Ectodermal cell (in vitro differentiated cells): Measurements from ENCODE around the gene WAS. TPM values are rescaled to one million over a fixed set of nuclear protein-coding genes. Genes with fewer than 3 reads are reported as not detected.
"Not testable (repeated sequence)": the region's sequence is repeated elsewhere in the genome, so short reads cannot be mapped to it uniquely, and the experiment has no call there.

Experiments used
- H3K27ac ChIP-seq: 2 replicates; pipeline ENCODE4 v1.7.0; 2013; ENCODE audit warnings: mild to moderate bottlenecking, low read depth, low read length; ENCODE audit not compliant: insufficient read depth, poor library complexity, severe bottlenecking
- H3K27me3 ChIP-seq: 2 replicates; pipeline ENCODE4 v1.7.0; 2013; ENCODE audit warnings: mild to moderate bottlenecking, low read length; ENCODE audit not compliant: insufficient read depth, control insufficient read depth, poor library complexity, severe bottlenecking
- H3K36me3 ChIP-seq: one replicate; pipeline ENCODE4 v1.7.0; 2013; ENCODE audit warnings: low read length; ENCODE audit not compliant: control insufficient read depth, insufficient read depth
- H3K4me1 ChIP-seq: one replicate; pipeline ENCODE4 v1.7.0; 2013; ENCODE audit warnings: low read length; ENCODE audit not compliant: control insufficient read depth, insufficient read depth
- H3K4me3 ChIP-seq: 2 replicates; pipeline ENCODE4 v1.7.0; 2013; ENCODE audit warnings: low read depth, low read length, control low read depth; ENCODE audit not compliant: insufficient read depth
- H3K9me3 ChIP-seq: 2 replicates; pipeline ENCODE4 v1.7.0; 2013; ENCODE audit warnings: mild to moderate bottlenecking, low read length, moderate library complexity; ENCODE audit not compliant: control insufficient read depth
- WGBS, 2 experiments: methylation state at CpG; one replicate each; pipeline ENCODE4 v1.1.7; 2013; ENCODE audit warnings: missing lambda C conversion rate in 2 of 2; 5-methylcytosine and 5-hydroxymethylcytosine counted together
- polyA plus RNA-seq, 4 experiments: library from polyadenylated mRNA; stranded (reverse); fragments of 50-300 nt; gene quantifications; one replicate each; pipeline ENCODE4 v1.2.3, GENCODE V29; 2013

Gene WAS
- 1.4 TPM for polyA plus RNA-seq (2013, experiment 1 of 4)
- 0.69 TPM for polyA plus RNA-seq (2013, experiment 2 of 4)
- 0.59 TPM for polyA plus RNA-seq (2013, experiment 3 of 4)
- polyA plus RNA-seq (2013, experiment 4 of 4) = 0.89 TPM

DNA sequence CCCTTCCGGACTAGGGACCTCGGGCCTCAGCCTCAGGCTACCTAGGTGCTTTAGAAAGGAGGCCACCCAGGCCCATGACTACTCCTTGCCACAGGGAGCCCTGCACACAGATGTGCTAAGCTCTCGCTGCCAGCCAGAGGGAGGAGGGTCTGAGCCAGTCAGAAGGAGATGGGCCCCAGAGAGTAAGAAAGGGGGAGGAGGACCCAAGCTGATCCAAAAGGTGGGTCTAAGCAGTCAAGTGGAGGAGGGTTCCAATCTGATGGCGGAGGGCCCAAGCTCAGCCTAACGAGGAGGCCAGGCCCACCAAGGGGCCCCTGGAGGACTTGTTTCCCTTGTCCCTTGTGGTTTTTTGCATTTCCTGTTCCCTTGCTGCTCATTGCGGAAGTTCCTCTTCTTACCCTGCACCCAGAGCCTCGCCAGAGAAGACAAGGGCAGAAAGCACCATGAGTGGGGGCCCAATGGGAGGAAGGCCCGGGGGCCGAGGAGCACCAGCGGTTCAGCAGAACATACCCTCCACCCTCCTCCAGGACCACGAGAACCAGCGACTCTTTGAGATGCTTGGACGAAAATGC lies at the start of gene WAS:
TSS of gene WAS (plus strand) at position 389 of the 572 bp plus-strand sequence. CDS start at position 444, 55 bp downstream.
- no peak within 1 kb of the TSS for H3K4me3 ChIP-seq
- H3K4me1 ChIP-seq = no peaks in the 10 kb centered on the region
- WGBS, 2 experiments = 88 to 91% methylated on average over 13 of the region's 13 CpGs

DNA sequence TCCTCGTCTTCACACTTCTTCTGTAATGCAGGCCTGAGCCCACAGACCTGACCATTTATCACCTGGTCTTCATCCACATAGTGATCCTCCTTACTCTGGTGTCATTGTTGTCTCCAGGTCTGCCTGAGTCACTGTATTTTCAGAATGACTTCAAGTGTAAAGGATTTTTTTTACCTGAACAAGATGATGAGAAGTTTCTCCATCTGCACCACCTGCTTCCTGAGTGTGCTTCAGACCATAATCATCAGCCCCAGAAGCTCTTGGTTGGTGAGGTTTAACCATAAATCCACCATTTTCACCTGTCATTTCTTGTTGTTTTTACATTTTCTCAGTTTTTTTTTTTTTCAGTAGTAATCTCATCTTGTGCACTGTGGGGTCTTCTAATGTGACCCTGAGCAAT lies 47.3 kb upstream of the WAS start:
- no peak overlapping the region for H3K27ac ChIP-seq
- H3K4me1 ChIP-seq = no peaks in the 10 kb centered on the region
- H3K9me3 ChIP-seq = no peaks in the 10 kb centered on the region
- no peaks in the 10 kb centered on the region for H3K27me3 ChIP-seq
- 90 to 100% methylated on average over 1 of the region's 1 CpG for WGBS, 2 experiments
- no peak overlapping the region for H3K4me3 ChIP-seq
- no peaks in the 10 kb centered on the region for H3K36me3 ChIP-seq

More for the DNA sequence above, at the start of gene WAS:
- Histone ChIP-seq H3K36me3 (no peaks in the 10 kb centered on the region), H3K27ac (no peak within 1 kb of the TSS), H3K27me3 (no peaks in the 10 kb centered on the region), H3K9me3 (no peaks in the 10 kb centered on the region)

DNA sequence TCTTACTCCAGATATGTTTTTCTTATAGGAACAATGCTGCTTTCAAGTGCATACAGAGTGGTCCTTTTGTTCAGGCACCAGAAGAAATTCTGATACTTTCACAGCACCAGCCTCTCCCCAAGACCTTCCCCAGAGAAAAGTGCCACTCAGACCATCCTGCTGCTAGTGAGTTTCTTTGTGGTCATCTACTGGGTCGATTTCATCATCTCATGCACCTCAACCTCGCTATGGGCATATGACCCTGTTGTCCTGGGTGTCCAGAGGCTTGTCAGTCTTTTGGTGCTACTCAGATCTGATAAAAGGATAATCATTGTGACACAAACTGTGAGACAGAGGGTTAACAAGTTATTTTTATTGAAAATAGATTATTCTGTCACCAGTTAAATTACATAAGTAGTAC lies 46.8 kb upstream of the WAS start:
- H3K4me1 ChIP-seq = no peaks in the 10 kb centered on the region
- 88 to 91% methylated on average over 2 of the region's 2 CpGs for WGBS, 2 experiments

DNA sequence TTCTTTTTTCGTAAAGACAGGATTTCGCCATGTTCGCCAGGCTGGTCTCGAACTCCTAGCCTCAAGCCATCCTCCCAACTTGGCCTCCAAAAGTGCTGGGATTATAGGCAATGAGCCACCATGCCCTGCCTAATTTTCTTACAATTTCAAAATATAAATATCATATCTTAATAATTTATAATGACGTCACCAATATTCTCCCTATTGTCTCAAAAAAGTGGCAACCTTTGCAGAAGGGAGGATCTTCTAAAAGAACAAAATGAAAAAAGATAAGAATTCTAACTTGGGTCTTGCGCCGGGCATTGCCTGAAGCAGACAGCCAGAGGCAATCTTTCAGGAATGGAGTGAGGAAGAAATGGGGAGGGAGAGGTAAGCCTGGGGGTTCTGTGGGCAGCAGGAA lies 37.9 kb upstream of the WAS start:
- Histone ChIP-seq H3K27me3 (no peaks in the 10 kb centered on the region), H3K27ac (no peak overlapping the region), H3K36me3 (no peaks in the 10 kb centered on the region), H3K4me3 (no peak overlapping the region), H3K4me1 (no peaks in the 10 kb centered on the region), H3K9me3 (no peaks in the 10 kb centered on the region)
- 94 to 95% methylated on average over 6 of the region's 7 CpGs for WGBS, 2 experiments

More for the DNA sequence above, 46.8 kb upstream of the WAS start:
- no peak overlapping the region for H3K27ac ChIP-seq
- no peaks in the 10 kb centered on the region for H3K36me3 ChIP-seq
- no peaks in the 10 kb centered on the region for H3K27me3 ChIP-seq
- no peak overlapping the region for H3K4me3 ChIP-seq
- H3K9me3 ChIP-seq = no peaks in the 10 kb centered on the region

DNA sequence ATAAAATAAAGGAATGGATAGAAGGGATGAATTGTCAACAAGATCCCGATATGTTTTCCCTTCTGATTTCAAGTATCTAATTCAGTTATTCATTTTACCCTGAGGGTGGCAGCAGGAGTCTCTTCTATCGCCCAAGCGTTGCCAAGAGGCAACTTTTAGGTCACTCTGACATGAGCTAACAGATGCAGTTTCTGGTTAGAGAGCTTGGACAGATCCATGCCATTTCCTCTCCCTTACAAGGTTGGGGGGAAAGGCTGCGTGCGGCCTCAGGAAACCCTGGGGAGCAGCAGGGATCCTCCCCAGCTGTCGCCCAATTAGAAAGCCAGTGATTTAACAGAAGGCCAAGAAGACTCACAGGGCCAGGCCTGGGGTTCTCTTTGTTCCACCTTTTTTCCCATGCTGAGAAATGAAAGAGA lies 35.3 kb upstream of the WAS start:
- H3K27ac ChIP-seq = no peak overlapping the region
- no peaks in the 10 kb centered on the region for H3K9me3 ChIP-seq
- no peaks in the 10 kb centered on the region for H3K36me3 ChIP-seq
- no peak overlapping the region for H3K4me3 ChIP-seq
- H3K4me1 ChIP-seq = no peaks in the 10 kb centered on the region
- whole genome bisulfite sequencing, 2 experiments = 0 to 7% methylated on average over 5 to 6 of the region's 6 CpGs
- H3K27me3 ChIP-seq = no peaks in the 10 kb centered on the region

DNA sequence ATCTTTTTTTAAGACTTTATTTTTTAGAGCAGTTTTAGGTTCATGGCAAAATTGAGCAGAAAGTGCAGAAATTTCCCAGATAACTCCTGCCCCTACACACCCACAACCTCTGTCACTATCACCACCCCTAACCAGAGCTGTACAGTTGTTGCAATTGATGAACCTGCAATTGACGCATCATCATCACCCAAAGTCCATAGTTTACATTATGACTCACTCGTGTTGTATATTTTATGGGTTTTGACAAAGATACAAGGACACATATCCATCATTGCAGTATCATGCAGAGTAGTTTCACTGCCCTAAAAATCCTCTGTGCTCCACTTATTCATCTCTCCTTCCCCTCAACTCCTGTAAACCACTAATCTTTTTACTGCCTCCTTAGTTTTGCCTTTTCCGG lies 34.5 kb upstream of the WAS start:
- Histone ChIP-seq H3K4me3 (no peak overlapping the region), H3K9me3 (no peaks in the 10 kb centered on the region), H3K4me1 (no peaks in the 10 kb centered on the region), H3K36me3 (no peaks in the 10 kb centered on the region), H3K27me3 (no peaks in the 10 kb centered on the region), H3K27ac (no peak overlapping the region)
- 83 to 94% methylated on average over 3 of the region's 3 CpGs for WGBS, 2 experiments

DNA sequence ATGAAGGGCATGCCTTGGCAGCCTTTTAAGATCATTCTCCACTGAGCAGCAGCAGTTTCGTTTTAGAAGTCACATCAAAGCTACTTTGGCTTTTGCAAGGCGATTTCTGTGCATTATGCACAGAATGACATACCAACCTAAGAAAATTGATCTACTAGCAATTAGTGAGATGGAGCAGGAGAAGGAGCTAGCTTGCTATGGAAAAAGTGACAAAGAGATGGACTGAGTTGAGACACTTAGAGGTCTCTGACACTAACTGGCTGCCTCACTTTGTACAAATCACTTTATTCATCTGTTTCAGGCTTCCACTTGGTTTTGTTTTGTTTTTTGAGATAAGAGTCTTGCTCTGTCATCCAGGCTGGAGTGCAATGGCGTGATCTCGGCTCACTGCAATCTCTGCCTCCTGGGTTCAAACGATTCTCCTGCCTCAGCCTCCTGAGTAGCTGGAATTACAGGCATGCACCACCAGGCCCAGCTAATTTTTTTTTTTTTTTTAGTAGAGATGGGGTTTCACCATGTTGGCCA lies 31.5 kb upstream of the WAS start:
- H3K4me1 ChIP-seq, H3K27ac ChIP-seq: not testable (repeated sequence)
- 90 to 94% methylated on average over 4 to 5 of the region's 5 CpGs for WGBS, 2 experiments

DNA sequence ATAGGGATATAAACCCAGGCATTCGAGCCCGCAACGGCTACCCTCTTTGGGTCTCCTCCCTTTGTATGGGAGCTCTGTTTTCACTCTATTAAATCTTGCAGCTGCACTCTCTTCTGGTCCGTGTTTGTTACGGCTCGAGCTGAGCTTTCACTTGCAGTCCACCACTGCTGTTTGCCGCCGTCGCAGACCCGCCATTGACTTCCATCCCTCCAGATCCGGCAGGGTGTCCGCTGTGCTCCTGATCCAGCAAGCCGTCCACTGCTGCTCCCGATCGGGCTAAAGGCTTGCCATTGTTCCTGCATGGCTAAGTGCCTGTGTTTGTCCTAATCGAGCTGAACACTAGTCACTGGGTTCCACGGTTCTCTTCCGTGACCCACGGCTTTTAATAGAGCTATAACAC lies 28.9 kb upstream of the WAS start:
- H3K9me3 ChIP-seq, H3K4me3 ChIP-seq, H3K27ac ChIP-seq, H3K36me3 ChIP-seq, H3K27me3 ChIP-seq, H3K4me1 ChIP-seq: not testable (repeated sequence)
- WGBS, 2 experiments = 81 to 83% methylated on average over 19 of the region's 19 CpGs

More for the DNA sequence above, 31.5 kb upstream of the WAS start:
- H3K27me3 ChIP-seq, H3K36me3 ChIP-seq, H3K4me3 ChIP-seq, H3K9me3 ChIP-seq: not testable (repeated sequence)

DNA sequence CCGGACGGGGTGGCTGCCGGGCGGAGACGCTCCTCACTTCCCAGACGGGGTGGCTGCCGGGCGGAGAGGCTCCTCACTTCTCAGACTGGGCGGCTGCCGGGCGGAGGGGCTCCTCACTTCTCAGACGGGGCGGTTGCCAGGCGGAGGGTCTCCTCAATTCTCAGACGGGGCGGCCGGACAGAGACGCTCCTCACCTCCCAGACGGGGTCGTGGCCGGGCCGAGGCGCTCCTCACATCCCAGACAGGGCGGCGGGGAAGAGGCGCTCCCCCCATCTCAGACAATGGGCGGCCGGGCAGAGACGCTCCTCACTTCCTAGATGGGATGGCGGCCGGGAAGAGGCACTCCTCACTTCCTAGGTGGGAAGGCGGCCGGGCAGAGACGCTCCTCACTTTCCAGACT lies 23.9 kb upstream of the WAS start:
- not testable (repeated sequence) for H3K36me3 ChIP-seq, H3K4me3 ChIP-seq, H3K27me3 ChIP-seq, H3K27ac ChIP-seq, H3K9me3 ChIP-seq, H3K4me1 ChIP-seq
- 95% methylated on average over 32 of the region's 34 CpGs for WGBS, 2 experiments

DNA sequence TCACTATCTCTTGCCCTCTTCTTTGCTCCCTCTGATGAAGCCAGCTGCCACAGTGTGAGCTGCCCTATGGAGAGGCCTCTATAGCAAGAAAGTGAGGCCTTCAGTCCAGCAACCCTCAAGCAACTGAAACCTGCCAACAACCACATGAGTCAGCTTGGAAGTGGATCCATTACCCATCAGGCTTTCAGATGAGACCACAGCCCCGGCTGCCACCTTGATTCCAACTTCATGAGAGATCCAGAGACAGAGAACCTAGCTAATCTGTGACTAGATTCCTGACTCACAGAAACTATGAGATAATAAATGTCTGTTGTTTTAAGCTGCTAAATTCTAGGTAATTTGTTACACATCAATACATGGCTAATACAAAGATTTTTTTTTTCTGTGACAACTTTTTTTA lies 20.4 kb upstream of the WAS start:
- WGBS, 2 experiments = 86% methylated on average over 1 of the region's 1 CpG; no CpG with 5 or more reads in 1 of the 2 experiments

More for the DNA sequence above, 20.4 kb upstream of the WAS start:
- Histone ChIP-seq H3K4me3 (no peak overlapping the region), H3K9me3 (no peaks in the 10 kb centered on the region), H3K4me1 (no peaks in the 10 kb centered on the region), H3K27me3 (no peaks in the 10 kb centered on the region), H3K36me3 (no peaks in the 10 kb centered on the region), H3K27ac (no peak overlapping the region)
